ENCODE results near the gene TP63.

Gene TP63

DNA sequence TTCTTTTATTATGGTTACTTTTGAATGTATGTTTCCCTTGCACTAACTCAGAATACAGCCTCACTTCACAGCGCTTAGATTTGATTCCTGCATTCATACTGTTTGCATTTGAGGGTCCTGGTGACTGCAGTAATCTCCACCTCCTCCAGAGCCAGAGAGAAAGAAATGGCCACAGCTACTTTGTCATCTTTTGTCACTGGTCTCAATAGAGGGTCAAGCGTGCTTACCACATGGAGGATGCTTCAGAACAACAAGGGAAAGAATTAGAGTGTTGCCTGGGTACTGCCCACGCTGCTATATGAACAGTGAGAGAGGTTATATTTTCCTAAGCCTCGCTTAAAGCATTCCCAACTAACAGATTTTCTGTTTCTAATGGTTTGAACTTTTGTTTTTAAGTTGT is 190.1 kb downstream of the TP63 start:
- no peak overlapping the region for H3K27ac ChIP-seq (ENCODE audit: low read depth, low read length)
- no peak overlapping the region for H3K4me2 ChIP-seq (ENCODE audit: low read length)
- no peak for DNase-seq
- no CpG with 5 or more reads among the region's 4 CpGs for WGBS (ENCODE audit: extremely low coverage, insufficient coverage, insufficient read length)
- H4K12ac ChIP-seq (ENCODE audit: low read depth, low read length), result no peak overlapping the region
- no peak overlapping the region for H4K8ac ChIP-seq (ENCODE audit: low read depth, low read length)
- H2BK12ac ChIP-seq (ENCODE audit: low read length), result no peak overlapping the region
- H2AK5ac ChIP-seq (ENCODE audit: low read length), result peak overlapping the region; percentile 74
- H4K91ac ChIP-seq (ENCODE audit: low read depth, low read length), result no peak overlapping the region
- H3K4ac ChIP-seq (ENCODE audit: low read depth, low read length), result no peak overlapping the region
- no peaks in the 10 kb centered on the region for H3K27me3 ChIP-seq (ENCODE audit: insufficient read depth, low read length)
- H2BK5ac ChIP-seq (ENCODE audit: low read depth, low read length, poor library complexity), result no peak overlapping the region
- H3K18ac ChIP-seq (ENCODE audit: low read length), result no peak overlapping the region
- H3K9me3 ChIP-seq (ENCODE audit: insufficient read depth, low read depth, low read length), result no peaks in the 10 kb centered on the region
- no peak overlapping the region for H3K23ac ChIP-seq (ENCODE audit: low read length)
- peaks cover 2% of the 10 kb centered on the region for H3K79me1 ChIP-seq (ENCODE audit: low read length)
- no peak overlapping the region for H3K9ac ChIP-seq (ENCODE audit: low read length)
- H3K79me2 ChIP-seq (ENCODE audit: control insufficient read depth, insufficient read depth, low read length, poor library complexity), result no peaks in the 10 kb centered on the region
- H2BK120ac ChIP-seq (ENCODE audit: insufficient read depth, low read length, poor library complexity), result no peak overlapping the region
- no peak overlapping the region for H3K4me3 ChIP-seq (ENCODE audit: low read depth, low read length)
- peak overlapping the region; percentile 61 for H3K14ac ChIP-seq (ENCODE audit: low read length)
- H3K4me1 ChIP-seq (ENCODE audit: control insufficient read depth in 1 of 2, insufficient read depth in 2 of 2, low read length in 2 of 2), result peaks cover 2 to 6% of the 10 kb centered on the region in 2 experiments
- H3K36me3 ChIP-seq (ENCODE audit: control insufficient read depth in 1 of 2, insufficient read depth in 2 of 2, low read length in 2 of 2), result no peaks in the 10 kb centered on the region
- no peak overlapping the region for H2AFZ ChIP-seq (ENCODE audit: insufficient read depth, low read length, poor library complexity)

DNA sequence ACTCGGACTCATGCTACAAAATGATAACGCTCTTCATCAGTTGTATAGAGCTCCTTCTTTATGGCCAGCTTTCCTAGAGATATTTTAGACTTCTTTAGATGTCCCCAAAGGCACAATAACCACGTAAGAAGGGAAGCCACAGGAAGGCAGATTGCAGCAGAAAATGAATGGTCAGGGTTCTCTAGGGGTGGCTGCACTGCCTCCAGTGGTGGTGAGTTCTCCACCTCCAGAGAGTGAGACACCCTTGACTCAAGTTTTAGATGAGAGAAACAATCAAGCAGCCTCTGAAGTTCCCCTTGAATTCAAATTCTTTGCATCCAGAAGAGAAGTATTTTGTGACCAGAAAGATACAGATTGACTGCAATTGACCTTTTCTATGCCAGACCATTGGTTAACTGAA is 191.5 kb downstream of the TP63 start:
- H2AK5ac ChIP-seq (ENCODE audit: low read length), result no peak overlapping the region
- H3K27ac ChIP-seq (ENCODE audit: low read depth, low read length), result no peak overlapping the region
- no peak for DNase-seq
- no peaks in the 10 kb centered on the region for H3K36me3 ChIP-seq (ENCODE audit: control insufficient read depth in 1 of 2, insufficient read depth in 2 of 2, low read length in 2 of 2)
- H3K27me3 ChIP-seq (ENCODE audit: insufficient read depth, low read length), result no peaks in the 10 kb centered on the region
- peaks cover 5% of the 10 kb centered on the region for H3K79me1 ChIP-seq (ENCODE audit: low read length)
- no peak overlapping the region for H2AFZ ChIP-seq (ENCODE audit: insufficient read depth, low read length, poor library complexity)
- H3K23ac ChIP-seq (ENCODE audit: low read length), result no peak overlapping the region
- H3K9ac ChIP-seq (ENCODE audit: low read length), result no peak overlapping the region
- H3K4me2 ChIP-seq (ENCODE audit: low read length), result no peak overlapping the region
- H3K4me3 ChIP-seq (ENCODE audit: low read depth, low read length), result no peak overlapping the region
- no peak overlapping the region for H4K8ac ChIP-seq (ENCODE audit: low read depth, low read length)
- H2BK120ac ChIP-seq (ENCODE audit: insufficient read depth, low read length, poor library complexity), result no peak overlapping the region
- WGBS (ENCODE audit: extremely low coverage, insufficient coverage, insufficient read length), result no CpG with 5 or more reads among the region's 3 CpGs
- no peak overlapping the region for H3K14ac ChIP-seq (ENCODE audit: low read length)
- no peaks in the 10 kb centered on the region for H3K79me2 ChIP-seq (ENCODE audit: control insufficient read depth, insufficient read depth, low read length, poor library complexity)
- peaks cover 7 to 11% of the 10 kb centered on the region in 2 experiments for H3K4me1 ChIP-seq (ENCODE audit: control insufficient read depth in 1 of 2, insufficient read depth in 2 of 2, low read length in 2 of 2)
- no peak overlapping the region for H2BK5ac ChIP-seq (ENCODE audit: low read depth, low read length, poor library complexity)
- H3K4ac ChIP-seq (ENCODE audit: low read depth, low read length), result no peak overlapping the region
- peak overlapping the region; percentile 64 for H2BK12ac ChIP-seq (ENCODE audit: low read length)
- peak overlapping the region; percentile 66 for H3K18ac ChIP-seq (ENCODE audit: low read length)
- no peak overlapping the region for H4K91ac ChIP-seq (ENCODE audit: low read depth, low read length)
- H4K12ac ChIP-seq (ENCODE audit: low read depth, low read length), result no peak overlapping the region
- no peaks in the 10 kb centered on the region for H3K9me3 ChIP-seq (ENCODE audit: insufficient read depth, low read depth, low read length)

DNA sequence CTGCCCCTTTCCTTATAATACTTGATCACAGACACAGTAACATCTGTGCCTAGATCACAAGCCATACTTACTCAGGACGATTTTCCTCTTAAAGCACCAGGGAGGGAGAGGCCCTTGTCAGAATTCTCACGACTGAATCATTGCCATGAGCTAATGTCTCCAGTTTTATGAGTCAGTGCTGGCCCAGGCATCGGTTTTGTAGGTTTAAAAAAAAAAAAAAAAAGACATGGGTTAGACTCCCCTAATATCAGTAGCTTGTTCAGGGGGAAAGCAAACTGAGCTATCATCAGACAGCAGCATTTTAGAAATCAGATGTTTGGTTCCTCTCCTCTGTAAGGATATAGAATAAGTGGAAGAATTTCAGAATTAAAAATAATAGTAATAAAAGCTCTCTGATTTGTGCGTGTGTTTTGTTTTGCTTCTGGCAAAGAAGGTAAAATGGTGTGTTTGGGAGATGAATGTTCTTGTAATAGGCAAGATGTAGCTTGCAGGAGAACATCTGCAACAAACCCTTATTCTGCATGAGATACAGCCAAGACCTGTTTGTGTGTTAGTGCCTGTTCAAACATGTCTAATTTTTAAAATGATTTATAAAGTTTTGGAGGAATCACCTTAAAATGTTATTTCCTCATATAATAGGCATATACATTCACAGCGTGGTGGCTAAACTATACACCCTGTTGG is 193.6 kb downstream of the TP63 start:
- Histone ChIP-seq H3K9ac (ENCODE audit: low read length) (no peak overlapping the region), H3K4me2 (ENCODE audit: low read length) (no peak overlapping the region), H3K14ac (ENCODE audit: low read length) (no peak overlapping the region), H4K12ac (ENCODE audit: low read depth, low read length) (no peak overlapping the region), H3K27me3 (ENCODE audit: insufficient read depth, low read length) (no peaks in the 10 kb centered on the region), H3K79me2 (ENCODE audit: control insufficient read depth, insufficient read depth, low read length, poor library complexity) (no peaks in the 10 kb centered on the region), H3K4me3 (ENCODE audit: low read depth, low read length) (no peak overlapping the region), H4K91ac (ENCODE audit: low read depth, low read length) (peak overlapping the region; percentile 92), H2BK120ac (ENCODE audit: insufficient read depth, low read length, poor library complexity) (no peak overlapping the region), H3K79me1 (ENCODE audit: low read length) (peaks cover 9% of the 10 kb centered on the region), H2BK5ac (ENCODE audit: low read depth, low read length, poor library complexity) (no peak overlapping the region), H3K9me3 (ENCODE audit: insufficient read depth, low read depth, low read length) (no peaks in the 10 kb centered on the region), H3K36me3 (ENCODE audit: control insufficient read depth in 1 of 2, insufficient read depth in 2 of 2, low read length in 2 of 2) (no peaks in the 10 kb centered on the region), H3K27ac (ENCODE audit: low read depth, low read length) (peak overlapping the region; percentile 60), H3K4me1 (ENCODE audit: control insufficient read depth in 1 of 2, insufficient read depth in 2 of 2, low read length in 2 of 2) (peaks cover 10 to 12% of the 10 kb centered on the region in 2 experiments), H4K8ac (ENCODE audit: low read depth, low read length) (no peak overlapping the region), H2AK5ac (ENCODE audit: low read length) (no peak overlapping the region), H3K23ac (ENCODE audit: low read length) (no peak overlapping the region), H2BK12ac (ENCODE audit: low read length) (no peak overlapping the region), H3K4ac (ENCODE audit: low read depth, low read length) (no peak overlapping the region), H2AFZ (ENCODE audit: insufficient read depth, low read length, poor library complexity) (no peak overlapping the region), H3K18ac (ENCODE audit: low read length) (no peak overlapping the region)
- DNase-seq, result peak; percentile 35 to 56
- no CpG with 5 or more reads among the region's 5 CpGs for WGBS (ENCODE audit: extremely low coverage, insufficient coverage, insufficient read length)

DNA sequence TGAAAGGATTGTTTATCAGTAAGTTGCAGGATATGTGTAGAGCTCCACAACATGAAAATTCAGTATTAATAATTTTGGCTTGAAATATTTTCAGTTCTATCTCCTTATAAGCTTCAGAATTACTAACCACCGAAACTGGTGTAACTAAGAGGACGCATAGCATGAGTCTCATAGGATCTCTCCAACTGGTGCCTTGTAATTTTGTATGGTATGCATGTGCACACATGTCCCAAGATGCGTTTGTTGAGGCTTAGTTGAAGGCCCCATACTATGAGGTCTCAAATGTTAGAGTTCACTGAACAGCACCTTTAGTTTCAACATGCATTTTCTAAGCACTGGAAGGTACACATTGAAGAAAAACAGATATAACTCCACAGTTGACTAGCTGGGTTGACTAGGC is 195.4 kb downstream of the TP63 start:
- H3K23ac ChIP-seq (ENCODE audit: low read length), result no peak overlapping the region

More for the DNA sequence above, 195.4 kb downstream of the TP63 start:
- Histone ChIP-seq H2BK120ac (ENCODE audit: insufficient read depth, low read length, poor library complexity) (no peak overlapping the region), H2AFZ (ENCODE audit: insufficient read depth, low read length, poor library complexity) (no peak overlapping the region), H3K4me1 (ENCODE audit: control insufficient read depth in 1 of 2, insufficient read depth in 2 of 2, low read length in 2 of 2) (peaks cover 8 to 12% of the 10 kb centered on the region in 2 experiments), H2BK5ac (ENCODE audit: low read depth, low read length, poor library complexity) (no peak overlapping the region), H3K36me3 (ENCODE audit: control insufficient read depth in 1 of 2, insufficient read depth in 2 of 2, low read length in 2 of 2) (no peaks in the 10 kb centered on the region), H4K12ac (ENCODE audit: low read depth, low read length) (no peak overlapping the region), H3K4me2 (ENCODE audit: low read length) (no peak overlapping the region), H4K91ac (ENCODE audit: low read depth, low read length) (no peak overlapping the region), H2BK12ac (ENCODE audit: low read length) (no peak overlapping the region), H3K4me3 (ENCODE audit: low read depth, low read length) (no peak overlapping the region), H4K8ac (ENCODE audit: low read depth, low read length) (no peak overlapping the region), H3K9ac (ENCODE audit: low read length) (no peak overlapping the region), H3K27ac (ENCODE audit: low read depth, low read length) (no peak overlapping the region), H3K18ac (ENCODE audit: low read length) (no peak overlapping the region), H3K9me3 (ENCODE audit: insufficient read depth, low read depth, low read length) (no peaks in the 10 kb centered on the region), H2AK5ac (ENCODE audit: low read length) (no peak overlapping the region), H3K4ac (ENCODE audit: low read depth, low read length) (no peak overlapping the region), H3K27me3 (ENCODE audit: insufficient read depth, low read length) (no peaks in the 10 kb centered on the region), H3K79me2 (ENCODE audit: control insufficient read depth, insufficient read depth, low read length, poor library complexity) (no peaks in the 10 kb centered on the region), H3K79me1 (ENCODE audit: low read length) (peaks cover 12% of the 10 kb centered on the region), H3K14ac (ENCODE audit: low read length) (no peak overlapping the region)
- no peak for DNase-seq
- no CpG with 5 or more reads among the region's 3 CpGs for WGBS (ENCODE audit: extremely low coverage, insufficient coverage, insufficient read length)

All from trophoblast cell (in vitro differentiated cells and primary cell).